Adrenal gland (tissue), 5 donors: ENCODE results near the gene RNF135.
"Not testable (repeated sequence)": the region's sequence is repeated elsewhere in the genome, so short reads cannot be mapped to it uniquely, and the experiment has no call there.

Experiments used
- POLR2A ChIP-seq, 2 donors: fragments of 450-650 bp; IDR thresholded peaks; one replicate each; pipeline ENCODE4 v1.6.1; 2017; ENCODE audit warnings: antibody characterized with exemption in 2 of 2, mild to moderate bottlenecking in 2 of 2, moderate library complexity in 1 of 2
- TF ChIP-seq, protein P1 (sequence below), 6 experiments: fragments of 450-650 bp in 4 of 6; fragments of 200-600 bp in 2 of 6; sonication (generic) in 1 of 6; IDR thresholded peaks; 1 replicate in 5 of 6; 2 replicates in 1 of 6; pipeline versions ENCODE4 v1.5.1 to v1.8.0; 2016 to 2021; ENCODE audit warnings: antibody characterized with exemption in 6 of 6, mild to moderate bottlenecking in 2 of 6, moderate library complexity in 1 of 6
- donor health status: DM: no; HTN: no; CAD: no.

DNA sequence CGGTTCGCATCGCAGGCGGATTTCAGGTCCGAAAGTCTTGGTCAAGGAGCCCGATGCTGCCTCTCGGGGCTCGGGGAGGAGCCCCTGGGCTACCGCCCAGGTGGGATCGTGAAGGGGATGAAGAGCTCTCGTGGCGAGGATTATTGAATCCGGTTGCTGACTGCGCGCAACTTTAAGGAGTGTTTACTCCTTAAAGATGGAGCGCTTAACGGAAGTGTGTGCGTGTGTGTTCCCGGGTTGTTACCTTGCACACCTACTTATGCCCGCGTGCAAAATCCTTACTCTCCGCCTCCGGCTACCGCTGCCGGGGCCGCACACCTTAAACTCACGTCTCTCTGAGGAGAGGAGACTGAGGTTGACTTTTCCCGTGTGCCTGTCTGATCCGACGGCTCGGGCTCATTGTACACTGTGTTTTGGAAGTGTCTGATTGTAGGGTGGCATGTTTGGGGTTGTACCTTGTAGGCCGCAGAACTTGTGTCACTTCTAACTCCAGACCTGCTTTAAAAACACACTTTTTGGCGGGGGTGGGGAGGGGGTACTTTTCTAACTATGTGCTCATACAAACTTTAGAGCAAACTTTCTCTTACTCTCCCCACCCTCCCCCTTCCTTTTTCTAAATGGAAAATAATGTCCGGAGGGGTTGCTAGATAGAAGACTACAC lies 38.3 kb downstream of the RNF135 start:
- TF ChIP-seq, protein P1, sequence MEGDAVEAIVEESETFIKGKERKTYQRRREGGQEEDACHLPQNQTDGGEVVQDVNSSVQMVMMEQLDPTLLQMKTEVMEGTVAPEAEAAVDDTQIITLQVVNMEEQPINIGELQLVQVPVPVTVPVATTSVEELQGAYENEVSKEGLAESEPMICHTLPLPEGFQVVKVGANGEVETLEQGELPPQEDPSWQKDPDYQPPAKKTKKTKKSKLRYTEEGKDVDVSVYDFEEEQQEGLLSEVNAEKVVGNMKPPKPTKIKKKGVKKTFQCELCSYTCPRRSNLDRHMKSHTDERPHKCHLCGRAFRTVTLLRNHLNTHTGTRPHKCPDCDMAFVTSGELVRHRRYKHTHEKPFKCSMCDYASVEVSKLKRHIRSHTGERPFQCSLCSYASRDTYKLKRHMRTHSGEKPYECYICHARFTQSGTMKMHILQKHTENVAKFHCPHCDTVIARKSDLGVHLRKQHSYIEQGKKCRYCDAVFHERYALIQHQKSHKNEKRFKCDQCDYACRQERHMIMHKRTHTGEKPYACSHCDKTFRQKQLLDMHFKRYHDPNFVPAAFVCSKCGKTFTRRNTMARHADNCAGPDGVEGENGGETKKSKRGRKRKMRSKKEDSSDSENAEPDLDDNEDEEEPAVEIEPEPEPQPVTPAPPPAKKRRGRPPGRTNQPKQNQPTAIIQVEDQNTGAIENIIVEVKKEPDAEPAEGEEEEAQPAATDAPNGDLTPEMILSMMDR (IDR thresholded peaks at IDR 0.05), result not testable (repeated sequence)
- not testable (repeated sequence) for TF ChIP-seq POLR2A (IDR thresholded peaks at IDR 0.05)
